Stimulated activated CD8-positive, alpha-beta memory T cell treated with anti-CD3 and anti-CD28 coated beads, Interleukin-12 subunit alpha, Interleukin-12 subunit beta, amount 100 ng/mL, for 24 hours (primary cell): ENCODE results near the gene SPATA19.

Source experiments
- DNase-seq: peaks from one replicate; pipeline ENCODE4 v3.0.0-alpha.2; 2020; ENCODE audit errors: extremely low read depth

Gene SPATA19

GRCh38 chr11:133835593-133836548 lies 9.4 kb downstream of the SPATA19 start:
- DNase-seq: no peak

- DNase-seq: no peak
These were observed 10.4 kb downstream of the SPATA19 start for GRCh38 chr11:133834682-133835592.

GRCh38 chr11:133833898-133834681 lies 11.2 kb downstream of the SPATA19 start:
- DNase-seq: no peak

- no peak for DNase-seq
These were observed 12.1 kb downstream of the SPATA19 start for GRCh38 chr11:133832991-133833897.

- no peak for DNase-seq
These were observed 13.0 kb downstream of the SPATA19 start for GRCh38 chr11:133832096-133832990.

- DNase-seq: no peak
These were observed 14.1 kb downstream of the SPATA19 start for GRCh38 chr11:133830931-133831907.

- no peak for DNase-seq
These were observed 15.7 kb downstream of the SPATA19 start for GRCh38 chr11:133829566-133829965.

- no peak for DNase-seq
These were observed 16.4 kb downstream of the SPATA19 start for GRCh38 chr11:133828871-133829270.

- no peak for DNase-seq
These were observed 17.8 kb downstream of the SPATA19 start for GRCh38 chr11:133827556-133827955.

GRCh38 chr11:133826866-133827265 lies 18.4 kb downstream of the SPATA19 start:
- DNase-seq: no peak

GRCh38 chr11:133825666-133826065 lies 19.6 kb downstream of the SPATA19 start:
- no peak for DNase-seq

GRCh38 chr11:133825156-133825555 lies 20.2 kb downstream of the SPATA19 start:
- no peak for DNase-seq

- DNase-seq: no peak
These were observed 20.7 kb downstream of the SPATA19 start for GRCh38 chr11:133824593-133824992.

GRCh38 chr11:133823614-133824013 lies 21.7 kb downstream of the SPATA19 start:
- no peak for DNase-seq

- DNase-seq: no peak
These were observed 22.1 kb downstream of the SPATA19 start for GRCh38 chr11:133823211-133823610.

- no peak for DNase-seq
These were observed 23.5 kb downstream of the SPATA19 start for GRCh38 chr11:133821776-133822175.

- no peak for DNase-seq
These were observed 25.5 kb downstream of the SPATA19 start for GRCh38 chr11:133819746-133820315.

GRCh38 chr11:133819114-133819513 lies 26.2 kb downstream of the SPATA19 start:
- no peak for DNase-seq
